Neural cell (in vitro differentiated cells): ENCODE measurements around the gene ZNF334. TPM values are rescaled to one million over a fixed set of nuclear protein-coding genes. Genes with fewer than 3 reads are reported as not detected.

Experiments
- H2AFZ ChIP-seq: fragments of 200-600, 300-800 bp; sonication (generic), shearing (Covaris generic); 2 replicates; pipeline ENCODE4 v1.6.0; 2014; ENCODE audit warnings: low read depth, mild to moderate bottlenecking, antibody characterized with exemption, low read length, moderate library complexity
- H3F3A ChIP-seq: fragments of 200-600 bp; shearing (Covaris generic); 2 replicates; pipeline ENCODE4 v1.6.1; 2016; ENCODE audit warnings: mild to moderate bottlenecking, moderate library complexity, mixed read lengths, antibody characterized with exemption, low read length; ENCODE audit not compliant: insufficient read depth, poor library complexity, severe bottlenecking
- H3K27ac ChIP-seq: fragments of 200-600, 300-800 bp; sonication (generic), shearing (Covaris generic); 2 replicates; pipeline ENCODE4 v1.5.1; 2014; ENCODE audit warnings: mild to moderate bottlenecking, low read length, moderate library complexity
- H3K27me3 ChIP-seq: fragments of 300-800, 200-600 bp; sonication (generic), shearing (Covaris generic); 2 replicates; pipeline ENCODE4 v1.6.0; 2014; ENCODE audit warnings: mild to moderate bottlenecking, low read depth, low read length, moderate library complexity; ENCODE audit not compliant: insufficient read depth
- H3K36me3 ChIP-seq: fragments of 300-800, 200-600 bp; sonication (generic), shearing (Covaris generic); 2 replicates; pipeline ENCODE4 v1.5.1; 2014; ENCODE audit warnings: mild to moderate bottlenecking, antibody characterized with exemption, low read length, moderate library complexity; ENCODE audit not compliant: insufficient read depth
- H3K4me2 ChIP-seq: fragments of 300-800, 200-600 bp; sonication (generic), shearing (Covaris generic); 2 replicates; pipeline ENCODE4 v1.6.0; 2014; ENCODE audit warnings: mild to moderate bottlenecking, low read length
- H3K4me3 ChIP-seq: fragments of 300-800, 200-600 bp; sonication (generic), shearing (Covaris generic); 2 replicates; pipeline ENCODE4 v1.5.1; 2014; ENCODE audit warnings: mild to moderate bottlenecking, low read length, moderate library complexity
- H3K79me2 ChIP-seq: fragments of 200-600 bp; shearing (Covaris generic); replicated peaks from 2 replicates; pipeline ENCODE4 v1.6.0; 2014; ENCODE audit warnings: mild to moderate bottlenecking, low read length, moderate library complexity; ENCODE audit not compliant: insufficient read depth
- H3K9ac ChIP-seq: fragments of 300-800, 200-600 bp; sonication (generic), shearing (Covaris generic); 2 replicates; pipeline ENCODE4 v1.6.1; 2016; ENCODE audit warnings: mild to moderate bottlenecking, low read length, mixed read lengths
- H3K9me2 ChIP-seq: fragments of 200-600 bp; shearing (Covaris generic); 2 replicates; pipeline ENCODE4 v1.6.1; 2016; ENCODE audit warnings: mild to moderate bottlenecking, low read length, mixed read lengths; ENCODE audit not compliant: insufficient read depth
- H3K9me3 ChIP-seq: fragments of 200-600, 300-800 bp; sonication (generic), shearing (Covaris generic); 2 replicates; pipeline ENCODE4 v1.6.1; 2016; ENCODE audit warnings: mild to moderate bottlenecking, mixed run types, low read length, moderate library complexity, mixed read lengths
- H4K20me1 ChIP-seq: fragments of 200-600 bp; shearing (Covaris generic); 2 replicates; pipeline ENCODE4 v1.6.1; 2016; ENCODE audit warnings: mild to moderate bottlenecking, mixed run types; ENCODE audit not compliant: insufficient read depth
- CTCF ChIP-seq: fragments of 450-650 bp; IDR thresholded peaks from 2 replicates; pipeline ENCODE4 v1.5.1; 2014; ENCODE audit warnings: antibody characterized with exemption, mild to moderate bottlenecking, moderate library complexity; ENCODE audit not compliant: poor library complexity, severe bottlenecking
- EP300 ChIP-seq: fragments of 450-650 bp; conservative IDR thresholded peaks from 2 replicates; pipeline ENCODE4 v1.6.1; 2014; ENCODE audit warnings: antibody characterized with exemption, mild to moderate bottlenecking, moderate library complexity; ENCODE audit not compliant: poor library complexity, severe bottlenecking
- EZH2 ChIP-seq: fragments of 200-600, 300-800 bp; shearing (Covaris generic), sonication (generic); IDR thresholded peaks from 2 replicates; pipeline ENCODE4 v1.6.1; 2014; ENCODE audit warnings: antibody characterized with exemption, low read length, borderline replicate concordance, mild to moderate bottlenecking; ENCODE audit not compliant: insufficient read depth, poor library complexity, severe bottlenecking
- MXI1 ChIP-seq: fragments of 450-650 bp; conservative IDR thresholded peaks from 2 replicates; pipeline ENCODE4 v1.6.1; 2014; ENCODE audit warnings: antibody characterized with exemption, mild to moderate bottlenecking; ENCODE audit not compliant: poor library complexity, severe bottlenecking
- POLR2AphosphoS5 ChIP-seq: IDR thresholded peaks from 2 replicates; pipeline ENCODE4 v1.6.1; 2012
- RAD21 ChIP-seq: fragments of 450-650 bp; conservative IDR thresholded peaks from 2 replicates; pipeline ENCODE4 v1.6.1; 2014; ENCODE audit warnings: antibody characterized with exemption, mild to moderate bottlenecking, moderate library complexity
- SMC3 ChIP-seq: fragments of 450-650 bp; conservative IDR thresholded peaks from 2 replicates; pipeline ENCODE4 v1.6.1; 2014; ENCODE audit warnings: antibody characterized with exemption, mild to moderate bottlenecking, moderate library complexity; ENCODE audit not compliant: poor library complexity
- TAF1 ChIP-seq: IDR thresholded peaks from 2 replicates; pipeline ENCODE4 v1.6.1; 2012; ENCODE audit warnings: low read depth
- polyA plus RNA-seq: library from polyadenylated mRNA; depleted of rRNA; stranded (reverse); fragments of >200 nt; gene quantifications from 2 replicates; pipeline ENCODE4 v1.2.3, GENCODE V29; 2014
- TF ChIP-seq, protein P1 (sequence below): IDR thresholded peaks from 2 replicates; pipeline ENCODE4 v1.6.1; 2012; ENCODE audit warnings: borderline replicate concordance

The ZNF334 gene
- polyA plus RNA-seq, 1 donor from 2014 or later = 41.5 TPM

DNA sequence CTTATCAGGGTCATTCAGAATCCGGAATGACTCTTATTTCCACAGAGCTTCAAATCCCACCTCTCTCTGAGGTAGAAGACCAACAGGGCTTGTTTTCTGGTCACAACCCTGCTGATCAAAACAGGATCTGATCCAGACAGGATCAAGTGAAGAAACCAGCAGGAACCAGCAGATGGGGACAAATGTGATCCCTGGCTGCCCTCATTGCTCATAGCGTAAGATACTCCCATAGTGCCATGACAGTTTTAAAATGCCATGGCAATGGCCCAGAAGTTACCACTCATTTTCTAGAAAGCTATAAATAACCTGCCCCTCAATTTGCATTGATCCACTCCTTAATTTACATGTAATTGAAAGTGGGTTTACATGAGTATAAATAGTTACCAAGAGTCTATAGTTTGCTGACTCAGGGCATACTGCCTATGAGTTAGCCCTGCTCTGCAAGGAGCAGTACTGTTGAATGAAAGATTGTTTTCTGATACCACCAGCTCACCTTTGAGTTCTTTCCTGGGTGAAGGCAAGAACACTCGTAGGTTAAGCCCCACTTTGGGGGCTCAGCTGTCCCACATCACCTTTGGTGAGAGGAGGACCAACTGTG lies 6.2 kb upstream of the ZNF334 start:
- Histone ChIP-seq H3K27ac (no peak overlapping the region), H3K9me3 (no peaks in the 10 kb centered on the region), H3K36me3 (no peaks in the 10 kb centered on the region), H3F3A (no peaks in the 10 kb centered on the region), H3K4me2 (no peak overlapping the region), H3K27me3 (no peaks in the 10 kb centered on the region), H3K9ac (no peak overlapping the region), H4K20me1 (no peaks in the 10 kb centered on the region), H3K79me2 (no peaks in the 10 kb centered on the region), H3K9me2 (no peaks in the 10 kb centered on the region), H2AFZ (no peak overlapping the region), H3K4me3 (no peak overlapping the region)
- TF ChIP-seq MXI1 (no peak), POLR2AphosphoS5 (no peak), EP300 (no peak), SMC3 (no peak), RAD21 (no peak), EZH2 (no peak), CTCF (no peak), TAF1 (no peak)
- TF ChIP-seq, protein P1, sequence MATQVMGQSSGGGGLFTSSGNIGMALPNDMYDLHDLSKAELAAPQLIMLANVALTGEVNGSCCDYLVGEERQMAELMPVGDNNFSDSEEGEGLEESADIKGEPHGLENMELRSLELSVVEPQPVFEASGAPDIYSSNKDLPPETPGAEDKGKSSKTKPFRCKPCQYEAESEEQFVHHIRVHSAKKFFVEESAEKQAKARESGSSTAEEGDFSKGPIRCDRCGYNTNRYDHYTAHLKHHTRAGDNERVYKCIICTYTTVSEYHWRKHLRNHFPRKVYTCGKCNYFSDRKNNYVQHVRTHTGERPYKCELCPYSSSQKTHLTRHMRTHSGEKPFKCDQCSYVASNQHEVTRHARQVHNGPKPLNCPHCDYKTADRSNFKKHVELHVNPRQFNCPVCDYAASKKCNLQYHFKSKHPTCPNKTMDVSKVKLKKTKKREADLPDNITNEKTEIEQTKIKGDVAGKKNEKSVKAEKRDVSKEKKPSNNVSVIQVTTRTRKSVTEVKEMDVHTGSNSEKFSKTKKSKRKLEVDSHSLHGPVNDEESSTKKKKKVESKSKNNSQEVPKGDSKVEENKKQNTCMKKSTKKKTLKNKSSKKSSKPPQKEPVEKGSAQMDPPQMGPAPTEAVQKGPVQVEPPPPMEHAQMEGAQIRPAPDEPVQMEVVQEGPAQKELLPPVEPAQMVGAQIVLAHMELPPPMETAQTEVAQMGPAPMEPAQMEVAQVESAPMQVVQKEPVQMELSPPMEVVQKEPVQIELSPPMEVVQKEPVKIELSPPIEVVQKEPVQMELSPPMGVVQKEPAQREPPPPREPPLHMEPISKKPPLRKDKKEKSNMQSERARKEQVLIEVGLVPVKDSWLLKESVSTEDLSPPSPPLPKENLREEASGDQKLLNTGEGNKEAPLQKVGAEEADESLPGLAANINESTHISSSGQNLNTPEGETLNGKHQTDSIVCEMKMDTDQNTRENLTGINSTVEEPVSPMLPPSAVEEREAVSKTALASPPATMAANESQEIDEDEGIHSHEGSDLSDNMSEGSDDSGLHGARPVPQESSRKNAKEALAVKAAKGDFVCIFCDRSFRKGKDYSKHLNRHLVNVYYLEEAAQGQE = no peak

- H3K4me3 ChIP-seq = no peak overlapping the region
- no peak overlapping the region for H2AFZ ChIP-seq
- H3K27me3 ChIP-seq = no peaks in the 10 kb centered on the region
- peaks cover 7% of the 10 kb centered on the region for H3K36me3 ChIP-seq
- no peak for TF ChIP-seq MXI1
- no peak for TF ChIP-seq CTCF
- TF ChIP-seq SMC3 = no peak
- no peak for TF ChIP-seq TAF1
- TF ChIP-seq, protein P1 = no peak
- no peak for TF ChIP-seq EZH2
- no peak for TF ChIP-seq POLR2AphosphoS5
- no peak for TF ChIP-seq EP300
- no peak for TF ChIP-seq RAD21
- no peaks in the 10 kb centered on the region for H3F3A ChIP-seq
- H4K20me1 ChIP-seq = no peaks in the 10 kb centered on the region
- no peak overlapping the region for H3K9ac ChIP-seq
- H3K9me3 ChIP-seq = no peaks in the 10 kb centered on the region
- no peaks in the 10 kb centered on the region for H3K9me2 ChIP-seq
- H3K4me2 ChIP-seq = no peak overlapping the region
- no peaks in the 10 kb centered on the region for H3K79me2 ChIP-seq
- H3K27ac ChIP-seq = no peak overlapping the region
Measured at GRCh38 chr20:46509523-46509922, 3.8 kb downstream of the ZNF334 start.
